Esophagus squamous epithelium (tissue), 5 donors: Measurements from ENCODE around the gene MTERF4. TPM values are rescaled to one million over a fixed set of nuclear protein-coding genes. Genes with fewer than 3 reads are reported as not detected.

Experiments
- DNase-seq: peaks from one replicate; lab custom pipeline; 2025; lab: John Stamatoyannopoulos, UW
- H3K27ac ChIP-seq, 4 donors: fragments of 200-600 bp; sonication (generic); one replicate each; pipeline ENCODE4 v1.5.1; 2016 to 2019; ENCODE audit warnings: mild to moderate bottlenecking in 1 of 4
- H3K27me3 ChIP-seq, 4 donors: fragments of 200-600 bp; sonication (generic); 1 replicate in 3 of 4; 2 replicates in 1 of 4; pipeline versions ENCODE4 v1.5.1 to v1.6.0; 2017 to 2021; ENCODE audit warnings: antibody characterized with exemption in 1 of 4
- H3K36me3 ChIP-seq, 3 donors: fragments of 200-600 bp; sonication (generic); one replicate each; pipeline ENCODE4 v1.5.1; 2016 to 2019
- H3K4me1 ChIP-seq, 3 donors: fragments of 200-600 bp; sonication (generic); one replicate each; pipeline ENCODE4 v1.5.1; 2017 to 2019
- H3K4me3 ChIP-seq, 4 donors: fragments of 200-600 bp; sonication (generic); 1 replicate in 3 of 4; 2 replicates in 1 of 4; pipeline ENCODE4 v1.5.1; 2016 to 2019; ENCODE audit warnings: mild to moderate bottlenecking in 2 of 4, moderate library complexity in 1 of 4
- H3K9me3 ChIP-seq, 3 donors: fragments of 200-600 bp; sonication (generic); one replicate each; pipeline ENCODE4 v1.5.1; 2016 to 2019
- CTCF ChIP-seq, 6 experiments: fragments of 450-650 bp in 4 of 6; fragments of 200-600 bp in 2 of 6; sonication (generic) in 2 of 6; IDR thresholded peaks; one replicate each; pipeline ENCODE4 v1.5.1; 2016 to 2019; ENCODE audit warnings: antibody characterized with exemption in 6 of 6, mild to moderate bottlenecking in 4 of 6, moderate library complexity in 4 of 6
- POLR2A ChIP-seq, 4 donors: fragments of 450-650 bp; IDR thresholded peaks; one replicate each; pipeline ENCODE4 v1.6.1; 2017; ENCODE audit warnings: antibody characterized with exemption in 4 of 4, mild to moderate bottlenecking in 4 of 4, moderate library complexity in 3 of 4
- WGBS, 2 donors: methylation state at CpG; one replicate each; pipeline ENCODE4 v1.1.5; 2018; 5-methylcytosine and 5-hydroxymethylcytosine counted together
- intact Hi-C: fragments of 100-400 bp; cut with DNase I; formaldehyde crosslinking; loops from one replicate; pipeline ENCODE4 v1.15.0; 2022
- total RNA-seq, 4 donors: library from RNA; depleted of rRNA; stranded (reverse); fragments of >200 nt; gene quantifications; one replicate each; pipeline ENCODE4 v1.1.0, GENCODE V29; 2016
- donor health status: DM: yes; HTN: yes; CAD: no.

The MTERF4 gene
- total RNA-seq, 4 donors from 2014 or later: 27.7 to 37.0 (median 35.4) TPM

GRCh38 chr2:241118737-241119505, 16.8 kb upstream of the MTERF4 start:
- no peak overlapping the region for H3K4me3 ChIP-seq
- peaks cover 0 to 7% (median 0%) of the 10 kb centered on the region in 3 donors for H3K4me1 ChIP-seq
- no peaks in the 10 kb centered on the region for H3K9me3 ChIP-seq
- WGBS, 2 donors: 90 to 95% methylated on average over 8 to 11 of the region's 24 CpGs
- no peaks in the 10 kb centered on the region for H3K27me3 ChIP-seq
- H3K27ac ChIP-seq: no peak overlapping the region
- DNase-seq: no peak
- TF ChIP-seq CTCF (IDR thresholded peaks at IDR 0.05): no peak
- no peak for TF ChIP-seq POLR2A (IDR thresholded peaks at IDR 0.05)
- intact Hi-C loops: no loop called here
- H3K36me3 ChIP-seq: peaks cover 0 to 28% (median 0%) of the 10 kb centered on the region in 3 donors

GRCh38 chr2:241116606-241117560, 14.8 kb upstream of the MTERF4 start:
- intact Hi-C loops: no loop called here
- no peak for DNase-seq
- peaks cover 0 to 26% (median 0%) of the 10 kb centered on the region in 3 donors for H3K36me3 ChIP-seq
- 88 to 92% methylated on average over 32 of the region's 32 CpGs for WGBS, 2 donors
- H3K4me3 ChIP-seq: no peak overlapping the region
- no peak overlapping the region for H3K27ac ChIP-seq
- no peaks in the 10 kb centered on the region for H3K27me3 ChIP-seq
- no peaks in the 10 kb centered on the region for H3K9me3 ChIP-seq
- TF ChIP-seq POLR2A (IDR thresholded peaks at IDR 0.05) (no peak), CTCF (IDR thresholded peaks at IDR 0.05) (no peak)
- H3K4me1 ChIP-seq: no peaks in the 10 kb centered on the region

- no peak for DNase-seq
- no peaks in the 10 kb centered on the region for H3K9me3 ChIP-seq
- no peaks in the 10 kb centered on the region for H3K4me1 ChIP-seq
- H3K4me3 ChIP-seq: no peak overlapping the region
- intact Hi-C loops: no loop called here
- H3K36me3 ChIP-seq: peaks cover 0 to 32% (median 0%) of the 10 kb centered on the region in 3 donors
- H3K27ac ChIP-seq: no peak overlapping the region
- TF ChIP-seq CTCF (IDR thresholded peaks at IDR 0.05) (no peak), POLR2A (IDR thresholded peaks at IDR 0.05) (no peak)
- WGBS, 2 donors: 73 to 78% methylated on average over 8 of the region's 8 CpGs
- H3K27me3 ChIP-seq: no peaks in the 10 kb centered on the region
Observed at GRCh38 chr2:241115361-241115760, 13.3 kb upstream of the MTERF4 start.

- WGBS, 2 donors: 91 to 94% methylated on average over 9 to 11 of the region's 11 CpGs
- Histone ChIP-seq H3K27me3 (no peaks in the 10 kb centered on the region), H3K4me1 (no peaks in the 10 kb centered on the region), H3K9me3 (no peaks in the 10 kb centered on the region), H3K4me3 (no peak overlapping the region), H3K36me3 (peaks cover 0 to 32% (median 0%) of the 10 kb centered on the region in 3 donors), H3K27ac (no peak overlapping the region)
- TF ChIP-seq CTCF (IDR thresholded peaks at IDR 0.05): no peak
- no peak for TF ChIP-seq POLR2A (IDR thresholded peaks at IDR 0.05)
- intact Hi-C loops: no loop called here
- no peak for DNase-seq
Observed at GRCh38 chr2:241114836-241115235, 12.7 kb upstream of the MTERF4 start.
